ENCODE results near the gene MYO3B. TPM values are rescaled to one million over a fixed set of nuclear protein-coding genes. Genes with fewer than 3 reads are reported as not detected.

MYO3B gene
- total and polyA plus RNA-seq, 12 donors = 0.04 to 0.11 (median 0.06) TPM; not detected in 8

DNA sequence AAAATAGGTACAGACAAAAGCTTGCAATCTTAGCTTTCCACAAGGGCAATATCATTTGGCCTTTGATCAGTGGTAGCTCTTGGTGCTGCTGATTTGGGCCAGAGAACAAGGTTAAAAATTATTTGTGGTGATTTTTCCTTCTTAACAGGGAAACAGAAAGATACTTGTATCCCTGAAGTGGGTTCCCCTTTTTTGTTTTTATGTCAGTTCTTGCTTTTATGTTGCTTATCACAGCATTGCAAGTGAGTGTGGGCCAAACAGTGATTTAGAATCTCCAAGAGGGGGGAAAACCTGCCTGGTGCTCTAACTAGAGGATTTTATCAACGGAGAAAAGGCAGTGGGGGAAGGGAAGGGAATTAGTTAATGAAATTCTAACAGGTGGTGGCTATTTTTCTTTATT lies 339.6 kb downstream of the MYO3B start:
- Histone ChIP-seq H3K4me1 (replicated peaks in 1 of 2) (no peaks in the 10 kb centered on the region), H3K36me3 (replicated peaks in 1 of 2) (no peaks in the 10 kb centered on the region), H3K9me3 (replicated peaks in 1 of 3) (no peaks in the 10 kb centered on the region), H3K4me3 (no peak overlapping the region), H3K27me3 (no peaks in the 10 kb centered on the region), H3K27ac (no peak overlapping the region)
- WGBS, 4 donors = 43 to 63% (median 60%) methylated on average over 1 of the region's 1 CpG
- no peak for TF ChIP-seq POLR2A (IDR thresholded peaks at IDR 0.05)
- TF ChIP-seq, protein P1, sequence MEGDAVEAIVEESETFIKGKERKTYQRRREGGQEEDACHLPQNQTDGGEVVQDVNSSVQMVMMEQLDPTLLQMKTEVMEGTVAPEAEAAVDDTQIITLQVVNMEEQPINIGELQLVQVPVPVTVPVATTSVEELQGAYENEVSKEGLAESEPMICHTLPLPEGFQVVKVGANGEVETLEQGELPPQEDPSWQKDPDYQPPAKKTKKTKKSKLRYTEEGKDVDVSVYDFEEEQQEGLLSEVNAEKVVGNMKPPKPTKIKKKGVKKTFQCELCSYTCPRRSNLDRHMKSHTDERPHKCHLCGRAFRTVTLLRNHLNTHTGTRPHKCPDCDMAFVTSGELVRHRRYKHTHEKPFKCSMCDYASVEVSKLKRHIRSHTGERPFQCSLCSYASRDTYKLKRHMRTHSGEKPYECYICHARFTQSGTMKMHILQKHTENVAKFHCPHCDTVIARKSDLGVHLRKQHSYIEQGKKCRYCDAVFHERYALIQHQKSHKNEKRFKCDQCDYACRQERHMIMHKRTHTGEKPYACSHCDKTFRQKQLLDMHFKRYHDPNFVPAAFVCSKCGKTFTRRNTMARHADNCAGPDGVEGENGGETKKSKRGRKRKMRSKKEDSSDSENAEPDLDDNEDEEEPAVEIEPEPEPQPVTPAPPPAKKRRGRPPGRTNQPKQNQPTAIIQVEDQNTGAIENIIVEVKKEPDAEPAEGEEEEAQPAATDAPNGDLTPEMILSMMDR (IDR thresholded peaks at IDR 0.05) = no peak
- no peak for DNase-seq
- intact Hi-C loops (cut with DNase I) = no loop called here

DNA sequence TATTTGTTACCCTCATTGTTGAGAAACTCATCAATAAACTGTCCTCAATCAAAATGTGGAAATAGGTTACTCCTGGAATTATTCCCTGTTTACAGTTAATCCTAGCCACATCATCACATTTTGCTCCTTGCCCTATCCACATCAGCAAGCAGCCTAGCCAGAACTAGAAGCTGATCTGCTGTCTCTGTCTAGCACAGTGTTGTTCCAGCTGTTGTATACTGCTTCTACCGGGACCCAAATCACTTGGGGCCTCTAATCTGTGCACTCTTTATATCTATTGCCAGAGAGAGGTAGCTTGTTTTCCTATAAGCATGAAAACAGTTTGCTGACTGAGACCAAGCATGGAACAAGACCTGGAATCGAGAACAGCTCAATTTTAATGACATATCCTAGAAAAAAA lies 341.0 kb downstream of the MYO3B start:
- H3K4me1 ChIP-seq (replicated peaks in 1 of 2) = no peaks in the 10 kb centered on the region
- TF ChIP-seq, protein P1 (IDR thresholded peaks at IDR 0.05) = no peak
- no peak for TF ChIP-seq POLR2A (IDR thresholded peaks at IDR 0.05)
- intact Hi-C loops (cut with DNase I) = no loop called here
- no peak overlapping the region for H3K27ac ChIP-seq
- H3K9me3 ChIP-seq (replicated peaks in 1 of 3) = no peaks in the 10 kb centered on the region
- no peaks in the 10 kb centered on the region for H3K27me3 ChIP-seq
- no peak for DNase-seq
- 83 to 88% (median 84%) methylated on average over 2 of the region's 2 CpGs for WGBS, 4 donors
- H3K36me3 ChIP-seq (replicated peaks in 1 of 2) = no peaks in the 10 kb centered on the region
- H3K4me3 ChIP-seq = no peak overlapping the region

DNA sequence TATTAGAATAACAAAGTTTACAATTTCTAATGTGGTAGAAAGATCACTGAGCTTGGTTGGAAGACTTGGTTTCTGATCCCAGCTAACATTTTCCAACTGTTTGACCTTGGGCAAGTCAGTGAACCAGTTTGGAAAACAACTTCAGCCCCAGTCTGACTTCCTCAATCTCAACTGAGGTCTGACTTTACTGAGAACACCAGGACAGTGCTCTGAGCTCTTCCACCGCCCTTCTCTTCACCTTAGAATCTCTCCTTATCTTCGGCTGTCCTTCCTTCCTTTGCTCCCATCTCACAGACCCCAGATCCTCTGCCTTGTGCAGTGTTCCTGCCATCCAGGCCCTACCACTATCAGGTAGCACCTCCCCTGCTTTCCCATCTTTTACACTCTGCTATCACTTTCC lies 343.4 kb downstream of the MYO3B start:
- H3K36me3 ChIP-seq (replicated peaks in 1 of 2) = no peaks in the 10 kb centered on the region
- no peak for DNase-seq
- H3K9me3 ChIP-seq (replicated peaks in 1 of 3) = no peaks in the 10 kb centered on the region
- WGBS, 4 donors = 90 to 94% (median 93%) methylated on average over 2 of the region's 2 CpGs
- intact Hi-C loops (cut with DNase I) = no loop called here
- TF ChIP-seq, protein P1 (IDR thresholded peaks at IDR 0.05) = no peak
- TF ChIP-seq POLR2A (IDR thresholded peaks at IDR 0.05) = no peak
- H3K4me3 ChIP-seq = no peak overlapping the region
- H3K27ac ChIP-seq = no peak overlapping the region
- H3K4me1 ChIP-seq (replicated peaks in 1 of 2) = peaks cover 5 to 12% of the 10 kb centered on the region in 2 donors
- no peaks in the 10 kb centered on the region for H3K27me3 ChIP-seq

DNA sequence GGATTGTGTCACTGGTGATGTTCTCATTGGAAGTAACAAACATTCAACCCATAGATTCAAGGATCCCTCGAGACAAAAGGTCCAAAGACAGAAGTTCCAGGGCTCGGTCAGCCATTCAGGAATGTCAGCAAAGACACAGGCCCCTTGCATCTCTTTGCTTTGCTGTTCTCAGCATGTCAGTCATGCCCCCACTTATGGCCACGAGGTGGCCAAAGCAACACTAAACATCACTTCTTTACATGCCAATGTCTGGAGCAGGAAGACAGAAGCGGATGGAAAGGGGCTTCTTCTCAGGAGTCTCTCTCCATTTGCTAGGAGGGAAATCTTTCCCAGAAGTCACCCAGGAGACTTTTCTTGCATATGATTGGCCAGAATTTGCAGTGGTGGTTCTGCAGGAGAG lies 345.6 kb downstream of the MYO3B start:
- H3K36me3 ChIP-seq (replicated peaks in 1 of 2) = no peaks in the 10 kb centered on the region
- WGBS, 4 donors = 81 to 87% (median 85%) methylated on average over 4 of the region's 4 CpGs

More for the DNA sequence above, 345.6 kb downstream of the MYO3B start:
- TF ChIP-seq, protein P1 (IDR thresholded peaks at IDR 0.05) = no peak
- TF ChIP-seq POLR2A (IDR thresholded peaks at IDR 0.05) = no peak
- Histone ChIP-seq H3K4me1 (replicated peaks in 1 of 2) (peaks cover 5 to 12% of the 10 kb centered on the region in 2 donors), H3K27ac (no peak overlapping the region), H3K4me3 (no peak overlapping the region), H3K9me3 (replicated peaks in 1 of 3) (no peaks in the 10 kb centered on the region), H3K27me3 (no peaks in the 10 kb centered on the region)
- intact Hi-C loops (cut with DNase I) = no loop called here
- DNase-seq = no peak
